K562 treated with DMSO at 1 percent for 4 hours (cell line): ENCODE data around the gene MYO10. TPM values are rescaled to one million over a fixed set of nuclear protein-coding genes. Genes with fewer than 3 reads are reported as not detected.

Experiments
- total RNA-seq: library from RNA; unstranded; fragments of 300-600 nt; gene quantifications from 2 replicates; pipeline ENCODE4 v1.2.3, GENCODE V29; 2022; ENCODE audit not compliant: insufficient read depth

MYO10 gene
- not detected in 2 replicates for total RNA-seq

GRCh38 chr5:16936150-16936988, at the start of gene MYO10:
TSS of gene MYO10 (minus strand) at chr5:16936288. CDS start at chr5:16935808, 480 bp downstream.

GRCh38 chr5:16616536-16617273, 319.4 kb downstream of the MYO10 start, which contains the start of gene RETREG1:
TSS of gene RETREG1 (minus strand) at chr5:16616997. CDS start at chr5:16616971, 26 bp downstream.

